HK-2 (cell line): Measurements from ENCODE around the gene HELB.

Experiments used
- DNase-seq: peaks from one replicate; pipeline ENCODE4 v3.0.0-alpha.2; 2018; ENCODE audit not compliant: unreplicated experiment

The HELB gene

GRCh38 chr12:66361703-66362102, 59.4 kb downstream of the HELB start:
- DNase-seq, result no peak

DNA sequence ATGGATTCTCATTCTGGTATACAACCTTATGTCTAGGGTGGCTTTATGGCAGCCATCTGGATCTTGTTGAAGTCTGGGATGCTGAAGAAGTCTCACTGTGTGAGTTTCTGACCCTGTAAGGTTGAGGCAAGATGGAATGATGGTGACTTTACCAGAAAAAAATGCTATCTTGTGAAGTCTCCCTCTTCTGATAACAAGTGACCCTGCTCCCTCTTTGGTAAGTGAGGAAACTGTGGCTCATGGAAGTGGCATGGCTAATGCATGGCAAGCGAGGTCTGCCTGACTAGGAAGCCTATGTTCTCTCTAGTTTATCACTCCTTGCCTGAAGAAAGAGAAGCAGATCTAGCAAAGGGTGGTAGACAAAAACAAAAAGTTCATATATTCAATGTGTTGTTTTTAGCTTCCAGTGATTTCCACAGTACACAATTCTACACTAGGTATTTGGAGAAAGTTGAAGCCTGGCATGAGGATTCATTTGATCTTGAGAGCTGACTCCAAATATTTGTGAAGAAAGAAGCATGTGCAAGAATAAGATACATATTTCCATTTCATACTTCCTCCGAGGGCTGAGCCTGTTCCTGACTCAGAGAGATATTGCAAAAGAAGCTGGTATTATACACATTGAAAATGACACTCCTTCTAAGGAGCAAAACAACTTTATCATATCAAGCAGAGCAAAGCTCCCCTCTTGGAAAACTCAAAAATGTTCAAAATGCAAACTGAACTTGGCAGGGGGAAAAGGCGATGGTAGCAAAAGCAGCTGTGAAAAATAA, 63.6 kb downstream of the HELB start:
- no peak for DNase-seq

DNA sequence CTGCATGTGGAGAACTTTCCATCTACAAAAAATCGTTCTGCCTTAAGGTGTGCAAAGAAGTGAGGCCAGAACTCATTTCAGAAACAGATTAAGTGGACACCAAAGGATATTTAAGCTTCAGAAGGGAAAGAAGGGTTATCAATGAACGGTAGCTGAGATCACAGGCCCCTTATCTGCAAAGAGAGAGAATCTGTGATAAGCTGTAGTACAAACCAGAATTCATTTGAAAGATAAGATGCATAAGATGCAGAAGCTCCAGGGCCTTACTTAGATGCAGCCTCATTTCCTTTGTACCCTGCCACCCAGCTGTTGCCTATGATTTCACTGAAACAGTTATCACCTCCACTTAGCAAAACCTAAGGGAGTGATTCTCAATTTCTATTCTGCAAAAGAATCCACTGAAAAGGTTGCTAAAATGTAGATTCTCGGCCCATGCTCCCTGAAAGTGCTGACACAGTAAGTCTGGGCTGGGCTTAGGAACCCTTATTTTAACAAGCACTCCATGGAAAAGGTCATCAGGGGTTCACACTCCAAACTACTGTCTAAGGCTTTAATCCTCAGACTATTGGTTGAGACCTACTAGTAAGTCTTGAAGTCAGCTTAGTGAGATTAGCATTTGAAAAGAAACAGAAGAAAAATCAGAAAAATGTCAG, 64.8 kb downstream of the HELB start:
- no peak for DNase-seq

DNA sequence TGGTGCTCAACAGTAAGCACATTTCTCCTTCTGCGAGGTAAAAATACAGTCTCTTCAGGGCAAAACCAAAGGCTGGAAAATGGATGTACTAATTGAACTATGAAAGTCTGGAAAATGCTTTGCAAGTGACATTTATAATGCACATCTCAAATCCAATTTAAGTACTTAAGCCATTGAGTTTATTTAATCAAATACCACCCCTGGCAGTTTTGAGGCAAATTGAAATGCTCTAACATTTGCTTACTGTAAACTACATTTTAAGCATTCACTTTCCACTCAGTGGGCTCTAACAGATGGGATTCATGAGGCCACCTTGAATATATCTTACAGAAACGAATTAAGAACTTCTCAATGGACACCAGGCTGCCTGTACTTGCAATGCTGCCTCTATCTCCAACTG, 69.7 kb downstream of the HELB start:
- DNase-seq, result no peak

DNA sequence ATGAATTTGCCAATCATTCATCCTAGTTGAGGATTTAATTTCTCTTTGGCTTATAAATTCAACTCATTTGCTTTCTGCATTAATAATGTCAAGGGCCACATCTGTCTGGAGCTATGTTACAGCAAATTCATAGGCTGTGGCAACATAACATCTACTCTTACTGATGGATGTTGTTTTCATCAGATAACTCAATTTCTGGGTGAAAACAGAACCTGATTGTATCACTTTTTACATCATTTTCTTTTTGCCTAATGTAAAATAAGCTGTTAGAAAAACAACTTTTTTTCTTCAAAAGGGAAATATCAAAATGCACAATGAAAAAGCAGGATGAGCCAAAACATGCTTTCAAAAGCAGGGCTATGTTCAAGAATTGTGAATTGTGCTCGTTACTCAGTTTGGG, 73.3 kb downstream of the HELB start:
- no peak for DNase-seq

DNA sequence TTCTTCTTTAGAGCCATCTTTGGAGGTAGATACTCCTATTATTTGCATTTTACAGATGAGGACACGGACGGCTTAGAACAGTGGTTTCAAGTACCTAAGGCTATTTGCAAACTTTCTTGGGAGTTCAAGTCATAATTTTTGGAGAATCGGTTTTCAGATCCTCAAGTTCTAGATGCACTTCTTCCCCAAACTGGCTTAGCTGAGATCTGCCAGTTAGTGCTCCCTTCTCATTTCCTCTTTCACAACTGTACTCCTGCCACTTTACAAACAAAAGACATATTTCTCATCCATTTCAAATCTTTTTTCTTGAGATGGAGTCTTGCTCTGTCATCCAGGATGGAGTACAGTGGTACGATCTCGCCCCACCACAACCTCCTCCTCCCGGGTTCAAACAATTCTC, 77.3 kb downstream of the HELB start:
- no peak for DNase-seq

DNA sequence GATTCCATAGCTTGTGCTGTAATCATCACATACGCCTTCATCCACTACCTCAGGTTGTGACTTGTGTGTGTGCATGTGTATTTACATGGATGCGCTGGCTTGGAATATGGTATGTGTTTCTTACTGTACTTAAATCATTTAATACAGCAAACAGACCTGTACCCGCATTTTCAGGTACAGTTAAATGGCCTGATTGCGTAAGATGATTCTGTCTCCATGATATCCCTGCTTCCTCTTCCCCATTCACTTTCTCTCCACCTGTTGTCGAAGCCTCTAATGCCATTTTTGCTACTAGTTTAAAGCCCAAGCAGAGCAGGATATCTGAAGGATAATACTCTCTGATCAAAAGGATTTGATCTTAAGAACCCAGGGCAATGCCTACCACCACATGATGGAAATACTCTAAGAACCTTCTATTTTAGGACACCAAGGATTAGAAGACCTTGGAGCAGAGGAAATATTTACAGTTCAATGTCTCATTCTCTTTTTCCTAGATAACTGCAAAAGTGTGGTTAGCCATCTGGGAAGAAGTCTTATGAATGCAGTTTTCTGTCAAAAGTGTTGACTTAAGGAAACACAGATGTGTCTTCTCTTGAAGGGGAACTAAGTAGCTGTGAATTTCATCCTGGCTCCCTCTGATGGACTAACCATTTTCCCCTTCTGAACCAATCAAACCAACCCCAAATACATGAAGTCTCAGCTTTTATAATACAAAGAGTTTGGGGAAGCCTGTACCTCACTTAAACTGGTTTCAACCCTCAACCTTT, 78.7 kb downstream of the HELB start:
- DNase-seq, result no peak

GRCh38 chr12:66387117-66387516, 84.8 kb downstream of the HELB start:
- no peak for DNase-seq
